GM19324 (cell line): Measurements from ENCODE around the gene PAEP.

Source experiments
- ATAC-seq: cut with Tn5 transposase; IDR thresholded peaks from one replicate; pipeline ENCODE4 v1.9.1; 2021; ENCODE audit warnings: mild to moderate bottlenecking, moderate library complexity; ENCODE audit not compliant: unreplicated experiment, low FRiP score

PAEP gene

DNA sequence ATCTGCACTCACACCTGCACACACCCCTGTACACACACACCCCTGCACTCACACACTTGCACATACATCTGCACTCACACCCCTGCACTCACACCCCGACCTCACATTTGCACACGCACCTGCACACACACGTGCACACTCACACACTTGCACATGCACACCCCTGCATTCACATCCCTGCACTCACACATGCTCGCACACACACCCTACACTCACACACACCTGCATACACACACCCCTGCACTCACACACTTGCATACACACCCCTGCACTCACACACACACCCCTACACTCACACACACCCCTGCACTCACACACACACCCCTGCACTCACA lies 50.3 kb downstream of the PAEP start:
- no peak for ATAC-seq

DNA sequence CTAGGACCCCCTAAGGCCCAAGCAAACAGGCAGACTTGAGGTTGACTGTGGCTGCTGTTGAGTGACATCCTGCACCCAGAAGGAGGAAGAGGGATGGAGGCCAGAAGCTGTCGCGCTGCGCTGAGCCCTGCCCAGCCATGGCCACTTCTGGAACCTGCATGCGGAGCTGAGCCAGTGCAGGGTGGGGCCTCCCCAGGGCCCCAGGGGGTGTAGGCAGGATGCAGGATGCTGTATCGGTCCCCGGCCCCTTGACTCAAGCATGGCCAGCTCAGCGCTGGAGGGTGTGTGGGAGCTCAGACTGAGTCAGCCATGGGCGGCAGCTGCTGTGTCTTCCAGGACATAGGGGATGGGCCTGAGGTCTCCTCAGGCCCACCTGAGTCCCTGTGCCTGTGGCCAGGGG lies 50.9 kb downstream of the PAEP start:
- ATAC-seq: no peak

DNA sequence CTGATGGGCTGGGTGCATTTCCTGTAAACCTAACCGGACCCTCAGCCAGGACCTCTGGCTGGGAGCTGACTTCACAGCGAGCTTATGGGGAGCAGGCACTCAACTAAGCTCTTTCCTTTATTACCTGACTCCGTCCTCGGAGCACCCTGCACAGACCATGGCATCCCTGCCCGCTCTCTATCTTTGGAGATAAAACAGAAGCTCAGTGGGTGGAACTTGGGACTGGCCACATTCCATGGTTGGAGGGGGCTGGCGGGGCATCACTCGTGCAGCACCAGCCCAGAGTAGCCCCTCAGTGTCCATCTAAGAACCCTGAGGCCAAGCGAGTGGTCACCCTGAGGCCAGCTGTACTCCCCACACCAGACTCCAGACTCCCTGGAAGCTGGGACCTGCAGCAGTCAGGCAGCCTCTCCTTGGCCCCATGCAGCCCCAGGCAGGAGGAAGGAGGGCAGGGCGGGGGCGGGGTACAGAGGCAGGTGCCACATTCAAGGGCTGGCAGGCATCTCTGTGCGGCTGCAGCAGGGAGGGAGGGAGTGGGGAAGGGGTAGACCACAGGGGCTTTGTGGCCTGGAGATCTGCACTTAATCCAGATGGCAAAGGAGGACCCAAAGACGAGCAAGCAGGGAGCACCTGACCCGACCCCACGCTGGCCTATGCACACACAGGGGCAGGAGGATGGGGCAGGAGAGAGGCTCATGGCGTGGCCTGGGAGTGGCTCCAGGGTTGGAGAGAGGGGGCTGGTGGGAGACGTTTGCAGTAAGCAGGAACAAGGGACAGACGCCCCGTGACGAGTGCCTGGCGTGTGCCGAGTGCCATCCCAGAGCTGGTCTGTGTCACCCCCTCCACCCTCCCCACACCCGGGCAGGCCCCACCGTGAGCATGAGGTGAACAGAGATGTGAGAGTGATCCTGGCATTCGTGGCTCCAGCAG lies 51.7 kb downstream of the PAEP start:
- ATAC-seq: no peak

- no peak for ATAC-seq
Observed at GRCh38 chr9:135613946-135614805, 52.6 kb downstream of the PAEP start.

DNA sequence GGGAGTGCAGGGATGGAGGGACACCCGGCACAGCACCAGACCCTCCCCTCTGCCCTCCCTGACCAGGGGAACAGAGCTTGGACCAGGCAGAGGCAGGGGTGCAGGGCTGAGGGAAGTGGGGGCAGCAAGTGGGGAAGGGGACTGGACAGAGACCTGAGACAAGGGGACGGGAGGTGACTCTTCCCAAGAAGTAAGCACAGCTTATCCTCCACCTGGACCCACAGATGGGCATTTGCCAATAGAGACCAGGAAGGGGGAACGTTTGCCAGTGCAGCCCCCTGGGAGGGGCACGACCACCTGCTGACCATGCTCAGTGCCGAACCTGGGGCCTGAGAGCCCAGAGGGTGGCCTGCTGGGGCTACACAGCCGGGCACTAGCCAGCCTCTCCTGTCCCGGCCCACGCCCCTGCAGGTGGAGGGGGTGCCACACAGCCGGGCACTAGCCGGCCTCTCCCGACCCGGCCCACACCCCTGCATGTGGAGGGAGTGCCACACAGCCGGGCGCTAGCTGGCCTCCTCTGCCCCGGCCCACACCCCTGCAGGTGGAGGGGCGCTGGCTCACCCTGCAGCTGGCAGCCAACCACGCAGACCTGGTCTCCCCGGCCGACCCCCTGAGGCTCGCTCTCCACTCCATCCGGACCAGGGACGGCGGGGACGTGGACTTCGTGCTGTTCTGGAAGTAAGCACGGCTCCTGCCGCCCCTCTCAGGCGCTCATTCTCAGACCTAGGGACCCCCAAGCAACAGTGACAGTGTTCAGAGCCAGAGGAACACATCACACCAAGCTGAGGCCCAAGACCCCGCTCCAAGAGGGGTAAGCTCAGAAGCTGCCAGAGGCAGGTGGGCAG lies 53.5 kb downstream of the PAEP start:
- no peak for ATAC-seq

DNA sequence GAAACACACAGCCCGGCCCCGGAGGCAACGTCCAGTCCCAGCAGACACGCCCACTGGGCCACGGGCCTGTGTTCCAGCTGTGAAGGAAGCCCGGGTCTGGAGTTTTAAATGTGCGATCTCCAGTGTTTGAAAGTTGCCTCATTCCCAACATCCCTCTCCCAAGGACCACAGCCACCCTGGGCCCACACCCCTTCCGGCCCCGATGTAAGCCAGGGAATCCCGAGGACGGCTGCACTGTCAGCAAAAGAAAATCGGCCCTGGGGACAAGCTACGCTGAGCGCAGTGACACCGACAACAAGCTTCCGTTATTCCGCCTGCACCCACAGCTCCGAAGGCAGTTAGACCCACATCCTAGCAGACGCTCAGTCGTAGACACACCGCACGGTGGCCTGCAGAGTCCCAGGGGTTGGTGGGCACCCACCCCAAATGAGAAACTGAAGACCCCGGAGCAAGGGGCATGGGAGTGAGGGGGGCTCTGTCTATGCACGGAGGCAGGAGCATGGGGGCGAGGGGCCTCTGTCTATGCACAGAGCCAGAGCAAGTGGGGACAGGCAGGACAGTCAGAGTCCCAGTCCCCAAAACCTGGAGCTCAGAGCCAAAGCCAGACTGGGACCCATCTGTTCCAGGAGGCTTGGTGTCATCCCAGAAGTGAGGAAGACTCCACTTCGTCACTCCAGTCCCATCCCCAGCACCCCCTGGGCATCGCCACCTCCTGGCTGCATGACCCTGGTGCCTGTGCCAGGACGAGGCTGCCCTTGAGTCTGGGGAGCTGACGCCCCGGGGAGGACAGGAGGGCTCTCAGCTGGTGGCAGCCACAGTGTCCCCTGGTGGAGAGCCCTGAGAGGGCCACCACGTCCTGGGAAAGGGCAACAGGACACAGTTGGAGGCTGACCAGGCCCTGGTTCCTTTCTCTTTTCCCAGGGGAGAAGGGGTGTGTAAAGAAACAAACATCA lies 54.4 kb downstream of the PAEP start:
- ATAC-seq: no peak
